Ishikawa (cell line): Measurements from ENCODE around the gene TMEM235.

ENCODE experiments used
- CREB1 ChIP-seq: IDR thresholded peaks from 2 replicates; pipeline ENCODE4 v1.6.1; 2012; ENCODE audit warnings: low read depth
- RAD21 ChIP-seq: IDR thresholded peaks from 2 replicates; pipeline ENCODE4 v1.6.1; 2012; ENCODE audit warnings: low read depth
- TAF1 ChIP-seq: IDR thresholded peaks from 2 replicates; pipeline ENCODE4 v1.6.1; 2012; ENCODE audit warnings: low read depth, mild to moderate bottlenecking

DNA sequence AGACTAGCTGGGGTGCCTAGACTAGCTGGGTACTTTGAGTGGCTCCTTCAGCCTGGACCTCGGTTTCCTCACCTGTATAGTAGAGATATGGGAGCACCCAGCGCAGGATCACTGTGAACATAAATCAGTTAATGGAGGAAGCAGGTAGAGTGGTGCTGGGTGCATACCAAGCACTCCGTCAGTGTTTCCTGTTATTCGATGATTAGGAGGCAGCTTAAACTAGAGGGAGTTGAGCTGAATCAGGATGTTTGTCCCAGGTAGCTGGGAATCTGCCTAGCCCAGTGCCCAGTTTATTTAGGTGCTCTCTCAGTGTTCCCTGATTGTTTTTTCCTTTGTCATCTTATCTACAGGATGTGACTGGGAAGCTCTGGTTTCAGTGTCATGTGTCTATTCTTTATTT lies 8.4 kb upstream of the TMEM235 start:
- TF ChIP-seq TAF1 (no peak), CREB1 (no peak), RAD21 (no peak)
